ENCODE data around the gene TUBD1. TPM values are rescaled to one million over a fixed set of nuclear protein-coding genes. Genes with fewer than 3 reads are reported as not detected.

Gene TUBD1
- total RNA-seq, 1 donor from 2014 or later, result 5.9 TPM

- TF ChIP-seq CTCF (IDR thresholded peaks at IDR 0.05; ENCODE audit: insufficient read depth, low read length, poor library complexity, severe bottlenecking), result no peak
- DNase-seq (ENCODE audit: low read depth), result no peak
- Histone ChIP-seq H3K4me3 (ENCODE audit: low read depth, low read length) (no peak overlapping the region), H3K27me3 (ENCODE audit: control insufficient read depth, insufficient read depth, low read length) (no peaks in the 10 kb centered on the region), H3K36me3 (ENCODE audit: control insufficient read depth, insufficient read depth, low read length) (no peaks in the 10 kb centered on the region)
Observed at GRCh38 chr17:59828478-59828760, 64.3 kb downstream of the TUBD1 start.

- Histone ChIP-seq H3K36me3 (ENCODE audit: control insufficient read depth, insufficient read depth, low read length) (no peaks in the 10 kb centered on the region), H3K27me3 (ENCODE audit: control insufficient read depth, insufficient read depth, low read length) (no peaks in the 10 kb centered on the region), H3K4me3 (ENCODE audit: low read depth, low read length) (no peak overlapping the region)
- no peak for TF ChIP-seq CTCF (IDR thresholded peaks at IDR 0.05; ENCODE audit: insufficient read depth, low read length, poor library complexity, severe bottlenecking)
- DNase-seq (ENCODE audit: low read depth), result no peak
Observed at GRCh38 chr17:59827721-59828477, 64.8 kb downstream of the TUBD1 start.

GRCh38 chr17:59826706-59827453 is 65.9 kb downstream of the TUBD1 start:
- TF ChIP-seq CTCF (IDR thresholded peaks at IDR 0.05; ENCODE audit: insufficient read depth, low read length, poor library complexity, severe bottlenecking), result no peak
- no peaks in the 10 kb centered on the region for H3K36me3 ChIP-seq (ENCODE audit: control insufficient read depth, insufficient read depth, low read length)
- no peaks in the 10 kb centered on the region for H3K27me3 ChIP-seq (ENCODE audit: control insufficient read depth, insufficient read depth, low read length)
- no peak overlapping the region for H3K4me3 ChIP-seq (ENCODE audit: low read depth, low read length)
- DNase-seq (ENCODE audit: low read depth), result no peak

GRCh38 chr17:59825533-59826322 is 67.0 kb downstream of the TUBD1 start:
- TF ChIP-seq CTCF (IDR thresholded peaks at IDR 0.05; ENCODE audit: insufficient read depth, low read length, poor library complexity, severe bottlenecking), result no peak
- Histone ChIP-seq H3K36me3 (ENCODE audit: control insufficient read depth, insufficient read depth, low read length) (no peaks in the 10 kb centered on the region), H3K27me3 (ENCODE audit: control insufficient read depth, insufficient read depth, low read length) (no peaks in the 10 kb centered on the region), H3K4me3 (ENCODE audit: low read depth, low read length) (no peak overlapping the region)
- DNase-seq (ENCODE audit: low read depth), result no peak

GRCh38 chr17:59815965-59816364 is 76.8 kb downstream of the TUBD1 start:
- H3K27me3 ChIP-seq (ENCODE audit: control insufficient read depth, insufficient read depth, low read length), result no peaks in the 10 kb centered on the region

More at GRCh38 chr17:59815965-59816364, 76.8 kb downstream of the TUBD1 start:
- no peak for DNase-seq (ENCODE audit: low read depth)
- Histone ChIP-seq H3K4me3 (ENCODE audit: low read depth, low read length) (no peak overlapping the region), H3K36me3 (ENCODE audit: control insufficient read depth, insufficient read depth, low read length) (no peaks in the 10 kb centered on the region)
- TF ChIP-seq CTCF (IDR thresholded peaks at IDR 0.05; ENCODE audit: insufficient read depth, low read length, poor library complexity, severe bottlenecking), result no peak

Measured in kidney epithelial cell (primary cell).